PC-9 (cell line): ENCODE measurements around the gene RPTOR. TPM values are rescaled to one million over a fixed set of nuclear protein-coding genes. Genes with fewer than 3 reads are reported as not detected.

ENCODE experiments used
- BruUV-seq: library from RNA; stranded (reverse); fragments of 400-500 nt; replicated peaks from 2 replicates; lab custom pipeline; 2021; lab: Mats Ljungman, UMichigan
- CTCF ChIA-PET: fragments of 300-600 bp; sonication (Branson Sonifier 250); formaldehyde crosslinking; loops from one replicate; lab custom pipeline; 2022; ENCODE audit warnings: antibody characterized with exemption; lab: Charles Lee
- POLR2A ChIA-PET: fragments of 300-600 bp; sonication (Branson Sonifier 250); formaldehyde crosslinking; loops from one replicate; lab custom pipeline; 2022; ENCODE audit warnings: antibody characterized with exemption; ENCODE audit not compliant: unreplicated experiment; lab: Charles Lee
- DNase-seq, 2 experiments: peaks; one replicate each; pipeline versions ENCODE4 v3.0.0 to v3.0.0-alpha.2; 2015 to 2022; ENCODE audit warnings: mixed read lengths in 1 of 2
- H2AFZ ChIP-seq: fragments of 200-600 bp; sonication (generic); 2 replicates; pipeline ENCODE4 v1.8.1; 2017; ENCODE audit warnings: antibody characterized with exemption
- H3F3A ChIP-seq: fragments of 200-600 bp; sonication (generic); 2 replicates; pipeline ENCODE4 v1.8.1; 2017; ENCODE audit warnings: antibody characterized with exemption, mild to moderate bottlenecking, low read depth; ENCODE audit not compliant: insufficient read depth
- H3K27ac ChIP-seq: fragments of 200-600 bp; sonication (generic); 2 replicates; pipeline ENCODE4 v1.6.1; 2016; ENCODE audit warnings: mixed run types
- H3K27me3 ChIP-seq: fragments of 200-600 bp; sonication (generic); 2 replicates; pipeline ENCODE4 v1.6.1; 2016; ENCODE audit warnings: low read depth, mixed run types; ENCODE audit not compliant: insufficient read depth
- H3K36me3 ChIP-seq: fragments of 200-600 bp; sonication (generic); 2 replicates; pipeline ENCODE4 v1.6.1; 2016; ENCODE audit warnings: low read depth, mixed run types
- H3K4me1 ChIP-seq: fragments of 200-600 bp; sonication (generic); replicated peaks from 2 replicates; pipeline ENCODE4 v1.6.1; 2016; ENCODE audit warnings: mixed run types; ENCODE audit not compliant: insufficient read depth
- H3K4me2 ChIP-seq: fragments of 200-600 bp; sonication (generic); 2 replicates; pipeline ENCODE4 v1.6.1; 2017; ENCODE audit warnings: mixed run types
- H3K4me3 ChIP-seq: fragments of 200-600 bp; sonication (generic); 2 replicates; pipeline ENCODE4 v1.6.1; 2016; ENCODE audit warnings: mixed run types
- H3K79me2 ChIP-seq: fragments of 200-600 bp; sonication (generic); 2 replicates; pipeline ENCODE4 v1.6.1; 2017; ENCODE audit warnings: low read depth, mixed run types
- H3K9me2 ChIP-seq: fragments of 200-600 bp; sonication (generic); 2 replicates; pipeline ENCODE4 v1.8.1; 2017; ENCODE audit warnings: mild to moderate bottlenecking; ENCODE audit not compliant: insufficient read depth
- H3K9me3 ChIP-seq: fragments of 200-600 bp; sonication (generic); 2 replicates; pipeline ENCODE4 v1.8.1; 2016; ENCODE audit warnings: low read depth; ENCODE audit not compliant: insufficient read depth
- H4K20me1 ChIP-seq: fragments of 200-600 bp; sonication (generic); 2 replicates; pipeline ENCODE4 v1.8.1; 2017; ENCODE audit not compliant: insufficient read depth
- CTCF ChIP-seq: fragments of 200-600 bp; sonication (generic); conservative IDR thresholded peaks from 2 replicates; pipeline ENCODE4 v1.6.1; 2017; ENCODE audit warnings: mixed run types, antibody characterized with exemption, mild to moderate bottlenecking, moderate library complexity
- EZH2 ChIP-seq: fragments of 200-600 bp; sonication (generic); IDR thresholded peaks from 2 replicates; pipeline ENCODE4 v1.8.0; 2017; ENCODE audit warnings: antibody characterized with exemption, low read depth
- intact Hi-C: fragments of 100-400 bp; cut with micrococcal nuclease; formaldehyde crosslinking; loops from one replicate; pipeline ENCODE4 v1.10.0; 2022; ENCODE audit not compliant: unreplicated experiment
- total RNA-seq: library from RNA; stranded (reverse); gene quantifications from 2 replicates; pipeline ENCODE4 v1.2.3, GENCODE V29; 2021

Gene RPTOR
- total RNA-seq, 1 experiment from 2014 or later: 50.8 TPM

- Histone ChIP-seq H3K27ac (no peak overlapping the region), H4K20me1 (no peaks in the 10 kb centered on the region), H3F3A (no peaks in the 10 kb centered on the region), H3K4me3 (no peak overlapping the region), H3K4me1 (no peaks in the 10 kb centered on the region), H2AFZ (no peak overlapping the region), H3K4me2 (no peak overlapping the region), H3K36me3 (no peaks in the 10 kb centered on the region), H3K9me3 (no peaks in the 10 kb centered on the region), H3K9me2 (no peaks in the 10 kb centered on the region), H3K27me3 (no peaks in the 10 kb centered on the region), H3K79me2 (no peaks in the 10 kb centered on the region)
- DNase-seq: no peak
- BruUV-seq: no TSS peak
- CTCF ChIA-PET: no interaction called here
- POLR2A ChIA-PET: no interaction called here
- TF ChIP-seq EZH2: no peak
- no peak for TF ChIP-seq CTCF
- intact Hi-C loops: no loop called here
Observed at GRCh38 chr17:80517641-80518040, 27.0 kb upstream of the RPTOR start.

GRCh38 chr17:80518392-80518791, 26.2 kb upstream of the RPTOR start:
- H3K4me3 ChIP-seq: no peak overlapping the region
- H3K27me3 ChIP-seq: no peaks in the 10 kb centered on the region
- H3K27ac ChIP-seq: no peak overlapping the region
- H3K9me3 ChIP-seq: no peaks in the 10 kb centered on the region
- CTCF ChIA-PET: no interaction called here
- no peaks in the 10 kb centered on the region for H3K36me3 ChIP-seq
- no peaks in the 10 kb centered on the region for H3K9me2 ChIP-seq
- no peak for DNase-seq
- TF ChIP-seq CTCF (no peak), EZH2 (no peak)
- no peaks in the 10 kb centered on the region for H4K20me1 ChIP-seq
- no TSS peak for BruUV-seq
- no peaks in the 10 kb centered on the region for H3F3A ChIP-seq
- H3K4me2 ChIP-seq: no peak overlapping the region
- POLR2A ChIA-PET: no interaction called here
- H3K79me2 ChIP-seq: no peaks in the 10 kb centered on the region
- intact Hi-C loops: no loop called here
- H3K4me1 ChIP-seq: no peaks in the 10 kb centered on the region
- no peak overlapping the region for H2AFZ ChIP-seq

- H3K79me2 ChIP-seq: no peaks in the 10 kb centered on the region
- intact Hi-C loops: no loop called here
- TF ChIP-seq EZH2 (no peak), CTCF (no peak)
Observed at GRCh38 chr17:80519091-80519781, 25.4 kb upstream of the RPTOR start.

More at GRCh38 chr17:80519091-80519781, 25.4 kb upstream of the RPTOR start:
- POLR2A ChIA-PET: no interaction called here
- no peaks in the 10 kb centered on the region for H4K20me1 ChIP-seq
- no peak for DNase-seq
- H3K27ac ChIP-seq: no peak overlapping the region
- H3K9me3 ChIP-seq: no peaks in the 10 kb centered on the region
- H3F3A ChIP-seq: no peaks in the 10 kb centered on the region
- BruUV-seq: no TSS peak
- H3K9me2 ChIP-seq: no peaks in the 10 kb centered on the region
- H3K4me2 ChIP-seq: no peak overlapping the region
- H3K4me3 ChIP-seq: no peak overlapping the region
- no peak overlapping the region for H2AFZ ChIP-seq
- CTCF ChIA-PET: no interaction called here
- H3K4me1 ChIP-seq: no peaks in the 10 kb centered on the region
- no peaks in the 10 kb centered on the region for H3K36me3 ChIP-seq
- H3K27me3 ChIP-seq: no peaks in the 10 kb centered on the region
